SKM-1 (cell line): ENCODE results near the gene FGD2.

Experiments used
- DNase-seq: peaks from one replicate; lab custom pipeline; 2025; ENCODE audit not compliant: unreplicated experiment; lab: John Stamatoyannopoulos, UW

Gene FGD2

DNA sequence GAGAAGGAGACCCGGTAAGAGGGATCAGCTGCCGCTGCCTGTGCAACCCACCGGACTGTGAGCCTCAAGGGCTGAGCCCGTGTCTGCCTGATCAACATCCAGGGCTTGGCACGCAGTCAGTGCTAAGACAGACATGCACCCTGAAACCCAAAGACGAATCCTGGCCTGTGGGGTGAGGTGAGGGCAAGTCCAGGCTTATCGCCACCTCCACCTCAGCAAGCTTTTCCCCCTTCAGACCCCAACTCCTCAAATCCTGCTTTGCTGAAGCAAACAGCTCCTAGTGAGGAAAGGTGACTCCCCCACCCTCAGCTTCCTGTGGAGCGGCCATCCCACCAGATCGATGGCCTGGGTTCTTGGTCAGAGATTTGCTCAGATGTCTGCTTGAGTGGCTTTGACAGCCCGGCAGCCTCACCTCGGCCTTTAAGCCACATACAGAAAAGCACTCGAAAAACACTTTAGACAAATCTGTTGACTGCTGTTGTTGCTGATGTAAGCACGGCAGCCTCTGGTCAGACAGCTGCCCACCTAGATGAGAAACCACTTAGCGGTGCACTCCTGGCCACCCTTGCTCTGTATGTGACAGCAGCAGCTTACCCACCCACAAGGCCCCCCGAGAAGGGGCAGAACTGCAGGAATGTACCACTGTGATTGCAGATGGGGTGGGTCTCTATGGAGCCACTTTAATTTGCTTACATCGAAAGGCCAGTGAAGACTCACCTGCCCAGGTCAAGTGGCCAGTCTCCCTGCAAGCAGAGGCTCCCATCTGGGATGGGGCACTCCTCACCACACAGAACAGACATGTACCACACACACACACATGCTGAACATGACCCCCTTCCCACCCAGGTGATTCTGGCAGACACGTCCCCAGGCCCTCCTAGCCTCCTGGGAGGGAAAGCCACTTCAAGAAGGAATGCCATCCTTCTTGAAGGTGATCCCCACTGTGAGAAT, 34.3 kb upstream of the FGD2 start:
- DNase-seq = no peak

DNA sequence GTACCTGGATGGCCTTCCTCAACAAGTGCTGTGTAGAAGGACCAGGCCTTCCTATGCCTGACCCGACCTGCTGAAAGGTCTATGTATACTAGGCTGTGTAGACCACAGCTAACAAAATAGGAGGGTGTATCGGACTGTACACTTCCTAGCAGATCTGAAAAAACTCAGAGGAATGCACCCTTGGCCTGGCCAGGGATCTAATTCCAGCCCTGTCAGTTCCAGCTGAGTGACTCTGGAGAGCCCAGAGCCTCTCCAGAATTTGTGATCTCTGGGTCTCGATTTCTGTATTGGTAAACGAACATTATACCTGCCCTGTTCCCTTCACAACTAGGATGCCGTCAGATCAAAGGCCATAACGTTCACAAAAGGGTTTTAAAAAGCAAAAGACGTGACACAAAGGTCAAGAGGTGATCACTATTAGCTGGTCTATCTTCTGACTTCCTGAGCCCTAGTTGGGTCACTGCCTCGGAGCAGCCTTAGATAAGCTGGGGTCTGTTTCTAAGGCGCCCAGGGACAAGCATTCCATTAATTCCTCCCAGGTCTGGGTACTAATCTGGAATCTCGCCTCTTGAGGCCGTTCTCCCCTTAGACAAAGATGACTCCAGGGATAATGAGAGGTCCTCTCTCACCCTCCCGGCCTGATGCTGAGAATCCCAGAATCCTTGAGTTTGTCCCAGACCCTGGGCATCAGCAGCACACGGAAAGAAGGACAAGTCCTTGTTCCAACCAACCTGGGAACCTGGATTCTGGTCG, 33.4 kb upstream of the FGD2 start:
- DNase-seq = no peak

DNA sequence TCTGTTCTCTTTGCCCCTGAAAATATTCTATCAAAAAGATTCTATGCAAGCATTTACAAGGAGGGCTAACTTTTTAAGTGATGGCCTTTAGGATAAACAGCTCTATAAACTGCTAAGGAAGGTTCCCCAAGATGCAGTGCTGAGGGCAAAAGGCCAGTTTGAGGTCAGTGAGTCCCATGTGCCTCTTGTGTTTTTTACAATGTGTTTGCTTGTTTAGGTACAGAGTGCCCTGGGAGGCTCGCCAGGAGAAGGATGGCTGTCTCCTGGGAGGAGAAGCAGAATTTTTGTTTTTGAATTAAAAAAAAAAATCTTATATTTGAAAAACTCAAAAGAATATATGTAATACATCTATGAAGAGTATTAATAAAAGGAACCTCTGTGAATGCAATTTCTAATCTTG, 32.3 kb upstream of the FGD2 start:
- no peak for DNase-seq

DNA sequence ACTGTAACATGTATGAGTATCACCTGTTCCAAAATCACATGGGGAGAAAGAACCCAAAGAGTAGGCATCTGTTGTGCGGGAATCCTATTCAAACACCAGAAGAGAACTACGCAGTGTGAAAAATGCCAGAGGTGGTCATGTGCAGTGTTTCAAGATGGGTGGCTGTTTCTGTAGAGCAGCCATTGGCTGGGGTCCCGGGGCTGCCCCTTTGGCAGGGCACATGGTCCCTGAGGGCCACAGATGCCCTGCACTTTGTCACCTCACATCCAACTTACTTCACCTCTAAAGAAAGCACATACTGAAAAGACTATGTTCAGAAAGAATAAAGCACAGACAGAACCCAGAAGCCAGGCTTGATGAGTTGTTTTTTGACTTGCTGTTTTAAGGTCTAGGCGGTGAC, 31.8 kb upstream of the FGD2 start:
- DNase-seq = no peak

DNA sequence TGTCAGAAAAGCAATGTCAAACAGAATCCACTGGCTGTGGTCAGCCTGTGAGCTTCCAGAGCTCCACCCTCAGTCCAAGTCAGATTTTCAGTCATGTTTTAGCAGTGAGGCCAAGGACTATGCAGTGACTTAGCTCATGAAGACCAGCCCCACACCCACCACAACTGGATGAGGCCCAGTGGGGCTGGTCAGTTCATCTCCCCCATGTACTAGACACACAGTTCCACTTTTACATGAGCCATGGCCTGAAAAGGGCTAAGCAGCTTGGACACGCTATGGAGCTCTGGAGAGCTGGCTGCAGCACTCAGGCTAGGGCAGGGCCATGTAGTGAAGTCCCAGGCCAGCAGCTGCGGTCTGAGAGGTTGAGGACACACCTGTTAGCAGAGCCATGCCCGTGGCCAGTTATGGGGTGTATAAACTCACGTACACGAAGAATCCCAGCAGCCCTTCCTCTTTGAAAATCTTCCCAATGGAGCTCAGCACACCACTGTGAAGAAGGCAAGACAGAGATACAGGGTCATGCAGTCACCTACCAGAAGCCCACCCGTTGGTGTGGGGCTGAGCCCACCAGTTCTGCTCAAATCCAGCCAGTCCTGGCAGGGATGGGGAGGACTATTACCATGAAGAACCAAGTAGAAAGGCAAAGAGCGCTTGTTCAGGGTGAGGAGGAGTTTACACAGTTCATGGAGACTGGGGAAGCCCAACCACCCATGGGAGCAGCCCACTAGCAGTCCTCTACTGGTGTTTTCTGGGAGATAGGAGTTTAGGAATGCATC, 30.0 kb upstream of the FGD2 start:
- DNase-seq = no peak

DNA sequence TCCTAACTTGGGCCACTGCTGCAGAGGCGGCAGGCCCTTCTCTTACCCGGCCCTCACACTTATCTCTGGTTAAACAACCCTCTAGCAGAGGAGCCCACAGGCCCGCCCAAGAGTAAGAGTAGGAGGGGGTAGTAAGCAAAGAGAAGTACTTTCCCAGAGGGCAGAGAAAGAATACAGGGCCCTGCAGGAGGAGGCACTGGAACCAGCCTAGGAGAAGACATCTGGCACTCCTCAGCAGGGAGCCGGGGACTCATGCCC, 29.5 kb upstream of the FGD2 start:
- DNase-seq = no peak

DNA sequence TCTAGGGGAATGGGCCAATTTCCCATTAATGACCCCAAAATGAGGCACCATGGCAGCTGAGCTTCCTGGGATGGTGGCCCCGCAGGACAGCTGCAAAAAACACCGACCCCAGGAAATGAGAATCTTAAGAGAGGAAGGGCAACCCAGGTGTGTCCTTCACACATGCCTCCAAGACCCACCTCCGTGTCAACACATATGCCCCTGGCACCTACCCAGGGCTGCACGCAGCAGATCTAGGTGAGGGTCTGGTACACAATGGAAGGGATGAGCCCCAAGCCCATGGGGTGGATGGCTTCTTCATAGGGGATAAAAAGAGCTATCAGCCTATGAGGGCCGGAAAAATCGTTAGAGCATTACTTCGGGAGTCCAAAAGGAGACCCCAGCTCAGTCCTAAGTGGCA, 28.9 kb upstream of the FGD2 start:
- no peak for DNase-seq

DNA sequence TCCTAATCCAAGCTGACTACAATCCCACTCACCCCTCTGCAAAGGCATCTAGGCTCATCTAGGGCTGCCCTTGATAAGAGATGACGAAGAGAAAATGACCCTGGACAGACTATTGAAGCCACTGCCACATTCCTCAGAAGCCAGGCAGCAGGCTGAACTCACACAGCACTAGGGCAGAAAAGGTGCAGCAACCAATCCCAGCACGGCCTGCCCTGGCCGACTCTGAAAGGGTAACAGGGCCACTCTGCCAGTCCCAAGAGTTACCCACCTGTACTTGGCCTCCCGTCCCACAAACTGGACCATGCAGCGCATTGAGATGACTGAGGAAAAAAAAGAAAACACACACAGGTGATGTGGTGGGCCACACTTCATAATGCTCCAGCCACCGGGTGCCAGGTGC, 28.5 kb upstream of the FGD2 start:
- DNase-seq = no peak

DNA sequence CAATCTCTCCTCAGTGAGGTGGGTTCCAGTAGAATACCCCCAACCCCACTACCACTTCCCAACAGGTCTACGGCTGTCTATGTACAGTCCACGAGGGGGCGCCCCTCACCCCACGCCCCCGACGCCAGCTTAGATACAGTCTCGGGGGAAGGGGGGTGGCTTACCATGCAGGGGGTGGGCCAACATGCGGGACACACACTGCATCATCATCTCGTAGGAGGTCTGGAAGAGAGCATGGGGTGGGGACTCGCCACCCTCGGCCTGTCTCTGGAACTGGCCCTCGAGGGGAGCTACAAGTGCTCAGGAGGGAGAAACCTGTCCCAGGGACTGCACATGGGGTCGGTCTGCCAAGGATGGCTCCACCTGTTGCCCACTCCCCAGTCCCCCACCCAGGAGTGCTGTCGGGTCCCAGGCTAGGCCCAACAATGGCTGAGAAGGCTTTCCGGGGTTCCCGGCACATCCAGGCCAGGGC, 27.9 kb upstream of the FGD2 start:
- DNase-seq = no peak

DNA sequence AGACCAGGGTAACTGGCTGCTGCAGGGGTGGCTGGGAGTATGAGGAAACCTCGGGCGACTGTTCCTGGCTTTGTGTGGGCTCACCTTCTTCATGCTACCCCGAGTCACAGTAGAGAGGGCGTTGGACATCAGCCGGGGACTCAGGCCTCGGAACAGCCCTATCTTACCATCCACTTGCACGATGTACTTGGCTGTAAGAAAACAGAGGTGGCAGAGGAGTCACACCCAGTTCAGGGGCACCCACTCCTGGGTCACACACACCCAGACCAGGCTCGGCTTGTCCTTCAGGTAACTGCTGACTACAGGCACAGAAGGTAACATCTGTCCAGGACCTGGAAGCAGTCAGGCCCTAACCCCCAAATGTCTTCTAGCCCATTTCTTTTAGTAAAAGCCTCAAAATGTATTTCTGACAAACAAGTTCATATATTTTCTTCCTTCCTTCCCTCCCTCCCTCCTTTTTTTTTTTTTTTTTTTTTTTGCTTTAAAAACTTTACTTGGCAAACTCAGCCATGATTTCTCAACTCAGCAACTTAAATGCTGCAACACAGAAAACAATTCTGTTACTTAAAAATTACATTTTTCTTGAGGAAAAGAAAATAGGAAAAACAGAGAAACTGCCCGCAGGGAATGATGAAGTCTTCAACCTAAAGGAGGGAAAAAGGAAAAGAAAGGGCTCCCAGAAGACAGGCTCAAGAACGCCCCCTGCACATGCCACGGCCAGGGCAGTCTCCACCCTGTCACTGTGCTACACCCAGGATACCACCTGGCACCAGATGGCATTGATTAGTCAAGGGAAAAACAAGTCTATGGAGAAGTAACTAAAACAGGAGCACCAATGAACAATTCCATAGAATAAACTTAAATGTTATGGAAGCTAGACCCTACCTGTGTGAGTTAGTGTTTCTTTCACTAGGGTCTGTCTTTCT, 26.8 kb upstream of the FGD2 start:
- DNase-seq = no peak

DNA sequence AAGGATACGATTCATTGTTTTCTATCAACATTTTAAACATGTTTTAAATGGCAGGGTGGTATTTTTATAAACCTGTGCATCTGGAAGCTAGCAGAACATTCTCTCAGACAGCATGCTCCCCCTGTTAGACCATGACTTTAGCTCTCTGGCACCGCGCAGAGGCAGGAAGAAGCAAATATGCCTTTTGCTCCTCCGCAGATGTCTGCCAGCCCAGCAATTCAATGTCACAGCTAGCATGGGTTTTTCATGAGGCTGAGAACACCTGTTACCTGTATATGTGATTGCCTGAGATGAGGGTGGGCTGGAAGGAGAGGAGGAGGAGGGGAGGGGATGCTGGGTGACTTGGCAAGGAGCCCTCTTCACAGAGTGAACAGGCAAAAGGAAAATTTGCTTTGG, 26.1 kb upstream of the FGD2 start:
- no peak for DNase-seq

DNA sequence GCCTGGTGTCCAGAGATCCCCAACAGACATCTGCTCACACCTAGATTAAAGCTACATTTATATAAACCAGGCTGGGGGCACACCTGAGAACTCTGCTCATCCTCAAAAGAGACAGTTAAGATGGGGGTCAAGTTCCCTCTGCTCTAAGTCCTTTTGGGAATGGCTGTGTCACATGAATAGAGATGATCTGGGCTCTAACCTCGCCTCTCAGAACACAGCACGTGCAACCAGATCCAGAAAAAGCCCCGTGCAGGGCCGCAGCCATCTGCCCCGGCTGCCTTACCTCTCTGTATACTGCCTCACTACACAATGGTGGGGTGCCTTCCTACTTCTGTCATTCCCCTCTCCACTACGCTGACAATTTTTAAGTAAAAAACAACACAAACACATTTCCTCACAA, 25.3 kb upstream of the FGD2 start:
- no peak for DNase-seq

DNA sequence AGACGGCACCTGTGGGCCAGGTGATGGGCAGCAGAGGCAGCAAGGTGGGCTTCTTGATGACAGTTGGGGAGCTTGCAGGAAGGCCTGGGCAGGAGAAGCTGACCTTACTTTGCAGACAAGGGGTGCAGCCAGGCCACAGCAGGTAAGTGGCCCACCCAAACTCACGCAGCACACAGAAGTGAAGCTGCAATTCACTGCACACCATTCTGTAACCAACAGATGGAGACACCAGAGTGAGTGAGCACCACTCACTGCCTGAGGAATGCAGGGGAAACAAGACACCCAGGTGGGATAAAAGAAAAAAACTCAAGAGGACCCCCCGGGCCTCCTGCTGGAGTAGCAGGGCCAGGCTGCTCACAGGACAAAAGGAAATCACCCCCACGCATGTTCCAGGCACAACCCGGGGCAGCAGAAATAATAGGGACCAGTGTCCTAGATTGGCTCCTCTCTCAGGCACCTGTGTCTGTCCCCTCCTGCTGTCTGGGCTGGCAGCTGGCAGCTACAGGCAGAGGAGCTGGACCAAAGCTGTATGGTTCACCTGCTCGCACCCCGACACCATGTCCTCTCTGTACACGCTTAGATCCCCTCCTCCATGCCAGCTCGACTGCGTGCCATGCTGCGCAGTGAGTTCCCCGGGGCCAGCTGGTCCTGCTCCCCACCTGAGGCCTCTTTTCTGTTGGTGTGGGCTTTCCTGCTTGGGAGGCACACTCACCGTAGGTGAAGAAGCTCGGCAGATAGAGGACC, 24.4 kb upstream of the FGD2 start:
- DNase-seq = no peak

DNA sequence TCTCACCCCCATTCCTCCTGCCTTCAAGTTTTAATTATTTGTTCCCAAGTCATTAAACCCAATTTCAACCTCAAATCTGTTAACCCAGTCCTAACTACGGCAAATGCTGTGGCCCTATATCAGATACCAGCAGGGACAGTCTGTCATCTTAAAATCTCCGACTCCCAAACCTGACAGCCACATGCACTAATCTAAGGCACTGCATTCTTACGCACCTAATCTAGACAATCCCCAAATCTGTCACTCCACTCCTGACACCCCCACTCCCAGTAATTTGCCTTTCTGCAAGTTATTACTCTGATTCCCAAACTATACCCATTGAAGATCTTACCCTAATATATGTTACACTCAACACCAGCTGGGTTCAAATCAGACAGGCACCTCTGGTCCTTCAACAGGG, 21.9 kb upstream of the FGD2 start:
- no peak for DNase-seq

DNA sequence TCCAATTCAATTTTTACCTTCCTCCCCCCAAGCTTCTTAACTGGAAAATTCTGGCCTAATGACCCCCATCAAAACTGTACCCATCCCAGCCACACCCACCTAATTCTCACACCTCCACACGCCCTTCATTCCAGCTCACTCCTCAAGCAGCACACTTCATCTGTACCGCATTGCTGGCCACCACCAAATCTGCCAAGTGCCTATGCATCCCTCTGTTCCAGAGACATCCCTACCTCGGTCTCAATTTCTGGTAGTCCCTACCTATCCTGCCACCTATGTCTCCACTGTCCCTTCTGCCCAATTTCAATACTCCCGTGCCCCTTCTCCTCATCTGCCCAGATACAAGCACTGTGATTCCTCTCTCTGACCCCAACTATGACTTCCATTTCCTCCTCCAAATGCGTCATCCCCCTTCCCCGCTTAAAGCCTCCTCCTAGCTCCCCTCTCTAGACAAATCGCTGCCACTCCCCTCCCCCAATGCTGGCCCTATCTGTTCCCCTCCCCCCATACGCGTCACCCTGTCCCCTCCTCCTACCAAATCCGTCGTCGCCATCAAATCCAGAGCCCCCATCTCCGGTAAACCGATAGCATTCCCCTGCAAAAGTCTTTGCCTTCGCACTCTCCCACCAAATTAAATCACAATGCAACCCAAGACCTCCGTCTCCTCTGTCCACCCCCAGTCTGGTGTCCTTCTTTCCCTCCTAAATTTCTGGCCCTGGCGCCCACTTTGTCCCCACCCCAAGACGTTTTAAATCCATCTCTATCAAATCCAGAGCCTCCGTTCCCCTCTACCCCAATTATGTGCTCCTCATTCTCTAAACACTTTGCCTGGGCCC, 20.7 kb upstream of the FGD2 start:
- DNase-seq = no peak

DNA sequence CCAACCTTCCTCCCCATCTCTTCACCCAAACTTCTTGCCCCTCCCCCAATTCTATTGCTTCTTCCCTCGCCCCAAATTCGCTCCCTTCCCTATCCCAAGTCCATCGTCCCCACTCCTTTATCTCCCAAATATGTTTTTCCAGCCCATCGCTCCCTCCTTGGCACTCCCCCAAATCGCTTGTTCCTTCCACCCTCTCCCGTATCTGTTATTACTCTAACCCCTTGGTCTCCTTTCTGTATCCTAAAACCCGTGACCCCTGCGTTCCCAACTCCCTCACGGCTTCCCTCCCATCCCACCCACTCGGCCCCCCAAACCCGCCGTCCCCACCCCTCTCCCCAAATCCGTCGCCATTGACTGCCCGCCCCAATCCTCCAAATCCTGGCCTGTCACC, 20.0 kb upstream of the FGD2 start:
- DNase-seq = no peak

DNA sequence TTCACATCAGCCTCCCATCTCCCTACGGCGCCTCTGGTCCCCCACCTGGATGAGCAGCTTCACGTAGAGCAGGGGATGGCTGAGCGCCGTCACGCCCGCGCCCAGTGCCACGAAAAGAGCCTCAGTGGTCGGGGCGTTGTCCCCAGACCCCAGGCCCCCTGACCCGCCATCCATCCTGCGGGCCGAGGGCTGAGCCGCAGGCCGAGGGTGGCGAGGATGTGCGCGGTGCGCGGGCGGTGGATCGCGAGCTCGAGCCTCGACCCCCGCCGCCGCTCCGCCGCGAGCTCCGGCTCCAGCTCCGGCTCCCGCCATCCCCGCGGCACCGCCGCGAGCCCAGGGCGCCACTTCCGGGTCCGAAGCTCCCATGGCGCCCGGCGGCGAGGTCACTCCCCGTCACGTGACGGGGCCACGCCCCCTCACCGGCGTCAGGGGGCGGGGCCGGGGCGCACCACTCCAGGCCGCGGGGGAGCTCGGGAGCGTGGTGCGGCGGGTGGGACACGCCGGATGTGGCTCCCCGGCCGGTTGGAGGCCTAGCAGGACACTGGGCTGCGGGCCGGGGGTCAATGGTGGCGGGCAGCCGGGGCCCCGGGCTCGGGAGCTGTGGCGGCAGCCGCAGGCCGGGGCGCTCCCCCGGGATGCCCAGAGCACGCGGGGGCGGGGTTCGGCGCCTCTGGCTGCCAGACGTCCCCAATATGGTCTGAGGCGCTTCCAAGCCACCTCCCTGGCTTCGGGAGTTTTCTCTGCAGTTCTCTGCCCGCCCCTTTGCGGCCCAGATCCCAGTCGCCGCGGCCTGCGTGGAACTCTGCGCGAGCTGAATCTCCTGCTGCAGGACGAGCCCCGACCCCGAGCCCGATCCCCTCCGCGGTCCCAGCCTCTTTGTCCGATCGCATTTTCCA, 19.4 kb upstream of the FGD2 start, which contains the start of gene MTCH1:
TSS of gene MTCH1 (minus strand) at position 389 of the 896 bp plus-strand sequence. CDS start at position 366, 23 bp downstream.
- DNase-seq = peak; percentile 87

DNA sequence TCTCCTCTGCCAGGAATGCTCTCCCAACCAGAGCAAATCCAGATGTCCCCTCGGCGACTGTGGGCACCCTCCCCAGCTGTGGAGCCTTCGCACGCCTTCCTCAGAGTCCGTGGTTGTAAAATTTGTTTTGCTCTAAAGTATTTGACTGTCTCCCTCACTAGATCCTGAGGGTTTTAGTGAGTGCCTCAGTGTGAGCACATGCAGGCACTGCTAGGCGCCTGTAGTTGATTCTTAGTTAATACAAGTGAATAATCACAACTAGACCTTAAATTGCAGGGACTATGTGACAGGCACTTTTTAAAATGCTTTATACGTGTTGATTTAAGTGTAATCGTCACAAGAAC, 18.8 kb upstream of the FGD2 start:
- DNase-seq = no peak
